ENCODE results near the gene IPO8. TPM values are rescaled to one million over a fixed set of nuclear protein-coding genes. Genes with fewer than 3 reads are reported as not detected.
A peak's percentile ranks its signal among the peaks of the same experiment; 100 is the strongest.

The IPO8 gene
- total RNA-seq (10 to 100 TPM; 17.2 to 17.5 TPM), total RNA-seq (28.7 to 133 (median 76.8) reads per million in 172 experiments)
- 32.6 TPM for polyA plus RNA-seq (2013, experiment 1 of 2)
- 30.0 TPM for polyA plus RNA-seq (2013, experiment 2 of 2)

GRCh38 chr12:30695199-30696102 is at the start of gene IPO8:
TSS of gene IPO8 (minus strand) at chr12:30695869. CDS start at chr12:30695647, 222 bp downstream.
- intact Hi-C loops (cut with DNase I, micrococcal nuclease), result loop anchor here (1.0 to 10.0 kb wide), 7 partner anchors 57 to 1982 kb away; partner anchors contain the start of genes CAPRIN2 (in 2 of the 2), DNM1L (in 1 of the 2), ETFBKMT (in 1 of the 2) and SINHCAF (in 1 of the 2)
- H3K4me3 Mint-ChIP-seq, result peak within 1 kb of the TSS; percentile 100
- peaks cover 54% of the 10 kb centered on the region for H3K4me1 Mint-ChIP-seq (ENCODE audit: low read depth)

GRCh38 chr12:30744321-30744720 is 48.7 kb upstream of the IPO8 start:
- Mint-ChIP-seq H3K4me1 (ENCODE audit: low read depth) (peaks cover 13% of the 10 kb centered on the region), H3K27ac (no peak overlapping the region), H3K4me3 (no peak overlapping the region), H3K9me3 (no peaks in the 10 kb centered on the region), H3K27me3 (no peaks in the 10 kb centered on the region), H3K36me3 (ENCODE audit: low read depth) (peaks cover 46% of the 10 kb centered on the region)
- ATAC-seq (ENCODE audit: poor library complexity) (no peak), DNase-seq (no peak)
- intact Hi-C loops (cut with DNase I, micrococcal nuclease), result no loop called here
- Histone ChIP-seq H3K4me3 (ENCODE audit: low read length) (no peak overlapping the region), H3K27me3 (ENCODE audit: control insufficient read depth in 1 of 2, insufficient read depth in 2 of 2, low read length in 2 of 2) (no peaks in the 10 kb centered on the region), H3K27ac (ENCODE audit: low read depth in 1 of 2, low read length in 2 of 2) (no peak overlapping the region), H3K4me1 (ENCODE audit: insufficient read depth, low read length) (no peaks in the 10 kb centered on the region), H3K36me3 (ENCODE audit: insufficient read depth, low read length) (peaks cover 28% of the 10 kb centered on the region), H3K9me3 (ENCODE audit: control insufficient read depth in 1 of 2, insufficient read depth in 1 of 2, low read length in 2 of 2) (no peaks in the 10 kb centered on the region)
- ChIA-PET POLR2A (no interaction called here), CTCF (no interaction called here)
- TF ChIP-seq, protein P1, sequence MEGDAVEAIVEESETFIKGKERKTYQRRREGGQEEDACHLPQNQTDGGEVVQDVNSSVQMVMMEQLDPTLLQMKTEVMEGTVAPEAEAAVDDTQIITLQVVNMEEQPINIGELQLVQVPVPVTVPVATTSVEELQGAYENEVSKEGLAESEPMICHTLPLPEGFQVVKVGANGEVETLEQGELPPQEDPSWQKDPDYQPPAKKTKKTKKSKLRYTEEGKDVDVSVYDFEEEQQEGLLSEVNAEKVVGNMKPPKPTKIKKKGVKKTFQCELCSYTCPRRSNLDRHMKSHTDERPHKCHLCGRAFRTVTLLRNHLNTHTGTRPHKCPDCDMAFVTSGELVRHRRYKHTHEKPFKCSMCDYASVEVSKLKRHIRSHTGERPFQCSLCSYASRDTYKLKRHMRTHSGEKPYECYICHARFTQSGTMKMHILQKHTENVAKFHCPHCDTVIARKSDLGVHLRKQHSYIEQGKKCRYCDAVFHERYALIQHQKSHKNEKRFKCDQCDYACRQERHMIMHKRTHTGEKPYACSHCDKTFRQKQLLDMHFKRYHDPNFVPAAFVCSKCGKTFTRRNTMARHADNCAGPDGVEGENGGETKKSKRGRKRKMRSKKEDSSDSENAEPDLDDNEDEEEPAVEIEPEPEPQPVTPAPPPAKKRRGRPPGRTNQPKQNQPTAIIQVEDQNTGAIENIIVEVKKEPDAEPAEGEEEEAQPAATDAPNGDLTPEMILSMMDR (IDR thresholded peaks at IDR 0.05), result no peak

More at GRCh38 chr12:30695199-30696102, at the start of gene IPO8:
- TF ChIP-seq, protein P1 (IDR thresholded peaks at IDR 0.05), result peak; percentile 56
- H3K4me3 ChIP-seq (ENCODE audit: low read length), result peak within 1 kb of the TSS; percentile 90
- POLR2A ChIA-PET, result interaction anchor here (0.6 to 3.9 kb wide), 12 partner anchors 10 to 1314 kb away, joined by 3 to 47 read pairs (median 4); partner anchors contain the start of genes CAPRIN2, ERGIC2 and SINHCAF
- peaks cover 30% of the 10 kb centered on the region for H3K4me1 ChIP-seq (ENCODE audit: insufficient read depth, low read length)
- H3K9me3 ChIP-seq (ENCODE audit: control insufficient read depth in 1 of 2, insufficient read depth in 1 of 2, low read length in 2 of 2), result no peaks in the 10 kb centered on the region
- no peaks in the 10 kb centered on the region for H3K27me3 ChIP-seq (ENCODE audit: control insufficient read depth in 1 of 2, insufficient read depth in 2 of 2, low read length in 2 of 2)
- Mint-ChIP-seq H3K9me3 (no peaks in the 10 kb centered on the region), H3K27ac (peak within 1 kb of the TSS; percentile 90), H3K27me3 (no peaks in the 10 kb centered on the region), H3K36me3 (ENCODE audit: low read depth) (peaks cover 8% of the 10 kb centered on the region)
- DNase-seq (peak; percentile 69 to 93 (median 82)), ATAC-seq (ENCODE audit: poor library complexity) (peak; percentile 94)
- H3K27ac ChIP-seq (ENCODE audit: low read depth in 1 of 2, low read length in 2 of 2), result peak within 1 kb of the TSS; percentile 61 to 64
- CTCF ChIA-PET, result interaction anchor here (0.7 to 2.0 kb wide), 3 partner anchors 9 to 376 kb away, joined by 5 to 7 read pairs (median 5); no protein-coding TSS in a partner anchor
- no peaks in the 10 kb centered on the region for H3K36me3 ChIP-seq (ENCODE audit: insufficient read depth, low read length)

DNA sequence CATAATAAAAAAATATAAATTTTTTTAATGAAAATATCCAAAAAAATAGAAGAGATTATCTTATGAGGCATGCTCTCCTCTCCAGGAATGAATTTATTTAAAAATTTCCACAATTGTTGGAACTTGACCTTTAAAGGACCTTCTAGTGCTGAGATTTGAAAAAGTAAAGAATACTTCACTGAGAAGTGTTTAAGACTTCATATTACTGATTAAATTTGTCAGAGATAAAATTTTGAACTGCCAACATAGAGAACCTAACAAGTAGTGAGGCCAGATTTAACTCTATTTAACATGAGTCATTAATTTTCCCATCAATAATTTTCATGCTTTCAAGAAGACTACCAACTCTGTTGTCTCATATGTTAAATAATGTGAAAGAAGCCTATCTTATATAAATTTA is 44.6 kb upstream of the IPO8 start:
- Histone ChIP-seq H3K27me3 (ENCODE audit: control insufficient read depth in 1 of 2, insufficient read depth in 2 of 2, low read length in 2 of 2) (no peaks in the 10 kb centered on the region), H3K9me3 (ENCODE audit: control insufficient read depth in 1 of 2, insufficient read depth in 1 of 2, low read length in 2 of 2) (no peaks in the 10 kb centered on the region), H3K27ac (ENCODE audit: low read depth in 1 of 2, low read length in 2 of 2) (no peak overlapping the region), H3K36me3 (ENCODE audit: insufficient read depth, low read length) (peaks cover 27% of the 10 kb centered on the region), H3K4me3 (ENCODE audit: low read length) (no peak overlapping the region), H3K4me1 (ENCODE audit: insufficient read depth, low read length) (no peaks in the 10 kb centered on the region)
- intact Hi-C loops (cut with DNase I, micrococcal nuclease), result no loop called here
- DNase-seq (no peak), ATAC-seq (ENCODE audit: poor library complexity) (no peak)
- ChIA-PET CTCF (no interaction called here), POLR2A (no interaction called here)
- H3K36me3 Mint-ChIP-seq (ENCODE audit: low read depth), result peaks cover 59% of the 10 kb centered on the region
- H3K4me3 Mint-ChIP-seq, result no peak overlapping the region
- no peaks in the 10 kb centered on the region for H3K9me3 Mint-ChIP-seq
- no peak overlapping the region for H3K27ac Mint-ChIP-seq
- TF ChIP-seq, protein P1 (IDR thresholded peaks at IDR 0.05), result no peak
- no peaks in the 10 kb centered on the region for H3K27me3 Mint-ChIP-seq
- H3K4me1 Mint-ChIP-seq (ENCODE audit: low read depth), result no peaks in the 10 kb centered on the region

All from CD4-positive, alpha-beta T cell (primary cell).